ENCODE results near the gene PUS1.
"Not testable (repeated sequence)": the region's sequence is repeated elsewhere in the genome, so short reads cannot be mapped to it uniquely, and the experiment has no call there.

PUS1 gene

GRCh38 chr12:131983026-131983425, 54.0 kb downstream of the PUS1 start:
- Histone ChIP-seq H3K4me2 (ENCODE audit: low read length) (no peak overlapping the region), H3K9ac (ENCODE audit: low read length) (no peak overlapping the region), H3K4me3 (ENCODE audit: low read depth, low read length, poor library complexity, severe bottlenecking) (no peak overlapping the region), H3K4me1 (ENCODE audit: insufficient read depth, low read length, severe bottlenecking) (no peaks in the 10 kb centered on the region), H3K27ac (ENCODE audit: low read depth, low read length, poor library complexity, severe bottlenecking) (no peak overlapping the region), H3F3A (ENCODE audit: insufficient read depth, low read length) (no peaks in the 10 kb centered on the region), H3K9me3 (ENCODE audit: low read length) (no peaks in the 10 kb centered on the region), H3K9me2 (ENCODE audit: low read depth, low read length) (no peaks in the 10 kb centered on the region), H4K20me1 (ENCODE audit: insufficient read depth, low read length) (no peaks in the 10 kb centered on the region), H3K36me3 (ENCODE audit: insufficient read depth, low read length) (peaks cover 74% of the 10 kb centered on the region), H2AFZ (ENCODE audit: low read length) (no peak overlapping the region), H3K79me2 (ENCODE audit: insufficient read depth, low read length) (no peaks in the 10 kb centered on the region), H3K27me3 (ENCODE audit: insufficient read depth, low read length) (no peaks in the 10 kb centered on the region)
- TF ChIP-seq EZH2 (IDR thresholded peaks at IDR 0.05; ENCODE audit: borderline replicate concordance, low read length): no peak
- TF ChIP-seq, protein P1, sequence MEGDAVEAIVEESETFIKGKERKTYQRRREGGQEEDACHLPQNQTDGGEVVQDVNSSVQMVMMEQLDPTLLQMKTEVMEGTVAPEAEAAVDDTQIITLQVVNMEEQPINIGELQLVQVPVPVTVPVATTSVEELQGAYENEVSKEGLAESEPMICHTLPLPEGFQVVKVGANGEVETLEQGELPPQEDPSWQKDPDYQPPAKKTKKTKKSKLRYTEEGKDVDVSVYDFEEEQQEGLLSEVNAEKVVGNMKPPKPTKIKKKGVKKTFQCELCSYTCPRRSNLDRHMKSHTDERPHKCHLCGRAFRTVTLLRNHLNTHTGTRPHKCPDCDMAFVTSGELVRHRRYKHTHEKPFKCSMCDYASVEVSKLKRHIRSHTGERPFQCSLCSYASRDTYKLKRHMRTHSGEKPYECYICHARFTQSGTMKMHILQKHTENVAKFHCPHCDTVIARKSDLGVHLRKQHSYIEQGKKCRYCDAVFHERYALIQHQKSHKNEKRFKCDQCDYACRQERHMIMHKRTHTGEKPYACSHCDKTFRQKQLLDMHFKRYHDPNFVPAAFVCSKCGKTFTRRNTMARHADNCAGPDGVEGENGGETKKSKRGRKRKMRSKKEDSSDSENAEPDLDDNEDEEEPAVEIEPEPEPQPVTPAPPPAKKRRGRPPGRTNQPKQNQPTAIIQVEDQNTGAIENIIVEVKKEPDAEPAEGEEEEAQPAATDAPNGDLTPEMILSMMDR (IDR thresholded peaks at IDR 0.05; ENCODE audit: low read length): no peak

DNA sequence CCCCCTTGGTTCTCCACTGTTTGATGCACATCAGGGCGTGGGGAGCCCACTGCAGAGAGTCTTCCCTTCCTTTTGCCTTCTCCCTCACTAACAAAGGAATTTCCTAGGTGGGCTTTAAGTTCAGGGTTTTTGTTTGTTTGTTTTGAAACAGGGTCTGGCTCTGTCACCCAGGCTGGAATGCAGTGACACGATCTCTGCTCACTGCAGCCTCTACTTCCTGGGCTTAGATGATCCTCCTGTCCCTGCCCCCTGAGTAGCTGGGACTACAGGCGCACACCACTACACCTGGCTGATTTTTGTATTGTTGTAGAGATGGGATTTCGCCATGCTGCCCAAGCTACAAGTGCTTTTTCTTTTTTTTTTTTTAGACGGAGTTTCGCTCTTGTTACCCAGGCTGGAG, 54.5 kb downstream of the PUS1 start:
- Histone ChIP-seq H3K27me3 (ENCODE audit: insufficient read depth, low read length) (no peaks in the 10 kb centered on the region), H3K9me3 (ENCODE audit: low read length) (no peaks in the 10 kb centered on the region)
- TF ChIP-seq, protein P1 (IDR thresholded peaks at IDR 0.05; ENCODE audit: low read length): no peak
- no peak for TF ChIP-seq EZH2 (IDR thresholded peaks at IDR 0.05; ENCODE audit: borderline replicate concordance, low read length)

DNA sequence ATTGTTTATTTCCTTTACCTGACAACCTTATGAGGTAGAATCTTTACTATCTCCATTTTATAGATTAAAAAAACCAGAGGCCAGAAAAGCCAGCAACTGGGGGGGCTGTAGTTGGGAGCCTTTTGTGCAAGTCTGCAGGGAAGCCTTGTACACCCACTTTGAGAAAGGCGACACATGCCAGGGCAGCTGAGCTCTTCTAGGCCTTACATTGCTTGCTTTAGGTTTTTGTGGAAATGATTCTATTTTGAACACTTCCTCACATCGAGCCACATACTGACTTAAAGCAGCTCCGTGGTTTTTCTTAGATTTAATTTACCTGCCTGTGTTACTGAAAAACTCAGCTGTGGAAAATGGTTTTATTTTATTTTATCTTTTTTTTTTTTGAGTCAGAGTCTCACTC, 55.3 kb downstream of the PUS1 start:
- H3K9ac ChIP-seq (ENCODE audit: low read length): no peak overlapping the region
- no peaks in the 10 kb centered on the region for H3K27me3 ChIP-seq (ENCODE audit: insufficient read depth, low read length)
- H3K36me3 ChIP-seq (ENCODE audit: insufficient read depth, low read length): peaks cover 83% of the 10 kb centered on the region
- H3K27ac ChIP-seq (ENCODE audit: low read depth, low read length, poor library complexity, severe bottlenecking): no peak overlapping the region
- TF ChIP-seq EZH2 (IDR thresholded peaks at IDR 0.05; ENCODE audit: borderline replicate concordance, low read length): no peak
- TF ChIP-seq, protein P1 (IDR thresholded peaks at IDR 0.05; ENCODE audit: low read length): no peak
- no peaks in the 10 kb centered on the region for H3F3A ChIP-seq (ENCODE audit: insufficient read depth, low read length)
- H3K9me2 ChIP-seq (ENCODE audit: low read depth, low read length): no peaks in the 10 kb centered on the region
- H4K20me1 ChIP-seq (ENCODE audit: insufficient read depth, low read length): no peaks in the 10 kb centered on the region
- H3K4me2 ChIP-seq (ENCODE audit: low read length): no peak overlapping the region
- H3K79me2 ChIP-seq (ENCODE audit: insufficient read depth, low read length): no peaks in the 10 kb centered on the region
- no peak overlapping the region for H3K4me3 ChIP-seq (ENCODE audit: low read depth, low read length, poor library complexity, severe bottlenecking)
- H2AFZ ChIP-seq (ENCODE audit: low read length): no peak overlapping the region
- no peaks in the 10 kb centered on the region for H3K4me1 ChIP-seq (ENCODE audit: insufficient read depth, low read length, severe bottlenecking)
- no peaks in the 10 kb centered on the region for H3K9me3 ChIP-seq (ENCODE audit: low read length)

More for the DNA sequence above, 54.5 kb downstream of the PUS1 start:
- Histone ChIP-seq H3K9ac (ENCODE audit: low read length) (no peak overlapping the region), H2AFZ (ENCODE audit: low read length) (no peak overlapping the region), H4K20me1 (ENCODE audit: insufficient read depth, low read length) (no peaks in the 10 kb centered on the region), H3K4me2 (ENCODE audit: low read length) (no peak overlapping the region), H3K27ac (ENCODE audit: low read depth, low read length, poor library complexity, severe bottlenecking) (no peak overlapping the region), H3K79me2 (ENCODE audit: insufficient read depth, low read length) (no peaks in the 10 kb centered on the region), H3K4me1 (ENCODE audit: insufficient read depth, low read length, severe bottlenecking) (no peaks in the 10 kb centered on the region), H3F3A (ENCODE audit: insufficient read depth, low read length) (no peaks in the 10 kb centered on the region), H3K36me3 (ENCODE audit: insufficient read depth, low read length) (peaks cover 75% of the 10 kb centered on the region), H3K4me3 (ENCODE audit: low read depth, low read length, poor library complexity, severe bottlenecking) (no peak overlapping the region), H3K9me2 (ENCODE audit: low read depth, low read length) (no peaks in the 10 kb centered on the region)

- H3K4me2 ChIP-seq (ENCODE audit: low read length); H4K20me1 ChIP-seq (ENCODE audit: insufficient read depth, low read length); H3K27ac ChIP-seq (ENCODE audit: low read depth, low read length, poor library complexity, severe bottlenecking); H3K4me3 ChIP-seq (ENCODE audit: low read depth, low read length, poor library complexity, severe bottlenecking); H3K27me3 ChIP-seq (ENCODE audit: insufficient read depth, low read length); H3K79me2 ChIP-seq (ENCODE audit: insufficient read depth, low read length); H3K9ac ChIP-seq (ENCODE audit: low read length); H3K9me2 ChIP-seq (ENCODE audit: low read depth, low read length); H3K4me1 ChIP-seq (ENCODE audit: insufficient read depth, low read length, severe bottlenecking); H3F3A ChIP-seq (ENCODE audit: insufficient read depth, low read length); H3K9me3 ChIP-seq (ENCODE audit: low read length); H2AFZ ChIP-seq (ENCODE audit: low read length): not testable (repeated sequence)
- H3K36me3 ChIP-seq (ENCODE audit: insufficient read depth, low read length): peaks cover 84% of the 10 kb centered on the region
Observed at GRCh38 chr12:131985510-131985875, 56.4 kb downstream of the PUS1 start.

Data from OCI-LY1 (cell line).